Suppressor macrophage (primary cell): Measurements from ENCODE around the gene ITGA3.
"Not testable (repeated sequence)": the region's sequence is repeated elsewhere in the genome, so short reads cannot be mapped to it uniquely, and the experiment has no call there.

Experiments
- DNase-seq, 4 experiments: peaks; one replicate each; pipeline ENCODE4 v3.0.0-alpha.2; 2020 to 2022

The ITGA3 gene

DNA sequence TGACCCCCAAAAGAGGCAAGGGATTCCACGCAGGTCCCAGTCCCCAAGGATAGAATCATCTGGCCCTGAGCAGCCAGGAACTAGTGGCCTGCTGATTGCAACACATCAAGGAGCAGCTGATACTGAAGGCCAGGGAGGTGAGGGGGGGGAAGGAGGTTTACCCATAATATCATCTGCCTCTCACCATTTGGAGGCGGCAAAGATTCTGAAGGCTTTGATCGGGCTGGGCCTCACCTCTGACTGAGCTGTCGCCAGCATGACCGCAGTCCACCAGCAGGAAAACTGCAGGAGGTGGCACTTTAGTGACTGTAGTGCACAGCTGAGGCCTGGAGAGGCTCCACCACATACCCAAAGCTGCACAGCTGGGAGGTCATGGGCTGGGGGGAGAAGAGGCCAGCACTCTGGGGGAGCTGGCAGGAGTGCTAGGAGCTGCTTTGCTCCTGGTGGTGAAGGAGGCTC, 20.5 kb upstream of the ITGA3 start:
- DNase-seq = peak in 3 of 4 experiments; percentile 18 to 54 (median 51)

DNA sequence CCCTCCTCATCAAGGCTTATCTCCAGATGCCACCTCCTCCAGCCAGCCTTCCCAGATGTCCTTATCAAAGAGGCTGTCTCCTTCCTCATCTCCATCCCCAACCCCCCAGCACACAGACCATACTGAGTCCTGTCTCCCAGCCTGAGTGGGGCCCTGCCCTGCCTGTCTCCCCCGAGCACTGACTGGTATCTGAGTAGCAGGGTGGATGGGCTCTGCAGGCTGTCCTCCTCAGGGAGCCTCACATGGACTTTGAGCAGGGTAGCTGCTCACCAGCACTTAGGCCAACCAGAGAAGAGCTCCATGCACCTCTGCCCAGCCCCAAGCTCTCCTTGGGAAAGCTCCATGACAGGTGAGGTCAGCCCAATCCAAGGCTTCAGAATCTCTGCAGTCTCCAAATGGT, 20.0 kb upstream of the ITGA3 start:
- DNase-seq = no peak

DNA sequence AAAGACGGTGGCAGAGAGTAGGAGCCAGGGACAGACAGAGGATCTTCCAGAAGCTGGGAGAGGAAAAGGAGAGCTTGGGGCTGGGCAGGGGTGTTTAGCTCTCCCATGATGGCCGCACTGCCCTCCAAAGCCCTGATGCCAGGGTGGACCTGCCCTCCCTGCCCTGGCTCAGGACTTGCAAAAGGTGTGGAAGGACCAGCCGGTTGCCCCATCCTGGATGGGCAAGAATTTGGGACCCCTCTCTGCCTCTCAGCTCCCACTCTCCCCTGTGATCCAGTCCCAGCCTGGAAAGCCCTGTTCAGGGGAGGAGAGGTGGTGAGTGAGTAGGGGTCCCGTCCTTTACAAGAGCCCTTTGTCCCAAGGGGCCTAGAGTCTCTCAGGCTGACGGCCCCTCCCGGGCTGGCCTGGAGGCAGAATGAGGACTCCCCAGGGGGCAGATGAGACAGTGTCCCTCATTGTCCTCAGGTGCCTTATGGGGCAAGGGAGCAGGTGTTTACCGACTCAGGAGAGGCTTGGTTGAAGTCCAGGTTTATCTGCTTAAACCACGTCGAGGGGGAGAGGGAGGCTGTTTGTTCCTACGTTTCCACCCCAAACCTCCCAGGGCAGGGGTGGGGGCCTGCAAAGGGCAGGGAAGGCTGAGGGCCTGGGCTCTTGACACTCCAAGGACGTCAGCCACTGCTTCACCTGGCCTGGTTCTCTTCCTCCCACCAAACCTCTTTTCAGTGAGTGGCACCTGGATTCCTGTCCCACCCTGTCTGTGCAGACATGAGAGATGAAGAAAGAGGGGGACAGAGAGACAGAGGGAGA, 19.3 kb upstream of the ITGA3 start:
- no peak for DNase-seq

DNA sequence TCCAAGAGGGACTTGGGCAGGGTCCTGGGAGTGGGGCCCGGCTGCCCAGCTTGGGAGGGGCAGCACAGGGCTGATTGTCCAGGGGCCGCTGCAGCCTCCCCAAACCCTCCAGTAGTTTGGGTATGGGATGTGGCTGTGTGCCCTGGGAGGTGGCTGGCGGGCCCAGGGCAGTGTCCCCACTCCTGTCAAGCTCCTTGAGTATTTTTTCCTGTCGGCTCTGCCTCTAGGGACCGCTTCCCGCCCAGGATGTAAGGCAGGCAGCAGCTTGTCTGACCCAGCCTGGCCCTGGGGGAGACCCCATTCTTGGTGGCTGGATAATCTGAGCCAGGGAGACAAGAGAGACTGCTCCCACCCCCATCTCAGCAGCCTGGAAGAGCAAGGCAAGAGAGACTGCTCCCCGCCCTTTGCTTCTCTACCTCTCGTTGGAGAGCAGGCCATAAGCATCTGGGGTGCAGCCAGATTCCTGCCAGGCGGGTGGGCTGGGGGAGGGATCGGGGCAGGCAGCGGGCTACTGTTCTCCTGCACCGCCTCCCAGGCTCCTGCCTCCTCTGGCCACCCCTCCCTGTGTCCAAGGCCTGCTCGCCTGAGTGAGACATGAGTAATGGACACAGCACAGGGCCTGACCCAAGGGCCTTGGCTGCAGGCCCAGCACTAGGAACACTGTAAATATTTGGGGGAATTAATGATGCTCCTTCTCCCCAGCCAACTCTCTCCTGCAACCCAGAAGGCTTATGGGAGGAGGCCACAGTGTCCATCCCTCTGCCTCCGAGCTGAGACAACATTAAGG, 18.4 kb upstream of the ITGA3 start:
- no peak for DNase-seq

DNA sequence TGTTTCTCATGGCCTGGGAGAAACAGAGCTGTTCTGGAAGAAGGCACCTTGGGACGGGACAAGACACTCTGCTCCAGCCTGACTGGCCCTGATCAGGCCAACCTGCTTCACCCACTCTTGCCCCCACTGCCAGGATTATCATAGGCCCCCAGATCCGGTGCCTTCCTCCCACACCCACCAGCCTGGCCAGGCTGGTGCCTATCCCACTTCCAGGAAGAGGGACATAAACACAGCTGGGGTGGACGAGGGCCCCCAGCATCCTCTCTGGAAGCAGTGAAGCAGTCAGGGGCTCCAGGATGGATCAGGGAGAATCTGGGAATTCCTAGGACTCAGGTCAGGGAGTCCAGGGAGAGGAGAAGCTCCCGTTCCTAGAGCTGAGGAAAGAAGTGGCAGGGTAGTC, 16.9 kb upstream of the ITGA3 start:
- DNase-seq = no peak

DNA sequence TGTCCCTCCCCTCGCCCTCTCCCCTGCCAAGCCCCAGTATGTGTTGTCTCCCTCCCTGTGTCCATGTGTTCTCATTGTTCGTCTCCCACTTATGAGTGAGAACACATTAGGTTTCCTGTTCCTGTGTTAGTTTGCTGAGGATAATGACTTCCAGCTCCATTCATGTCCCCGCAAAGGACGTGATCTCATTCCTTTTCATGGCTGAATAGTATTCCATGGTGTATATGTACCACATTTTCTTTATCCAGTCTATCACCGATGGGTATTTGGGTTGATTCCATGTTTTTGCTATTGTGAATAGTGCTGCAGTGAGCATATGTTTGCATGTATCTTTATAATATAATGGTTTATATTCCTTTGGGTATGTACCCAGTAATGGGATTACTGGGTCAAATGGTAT, 15.4 kb upstream of the ITGA3 start:
- not testable (repeated sequence) for DNase-seq

DNA sequence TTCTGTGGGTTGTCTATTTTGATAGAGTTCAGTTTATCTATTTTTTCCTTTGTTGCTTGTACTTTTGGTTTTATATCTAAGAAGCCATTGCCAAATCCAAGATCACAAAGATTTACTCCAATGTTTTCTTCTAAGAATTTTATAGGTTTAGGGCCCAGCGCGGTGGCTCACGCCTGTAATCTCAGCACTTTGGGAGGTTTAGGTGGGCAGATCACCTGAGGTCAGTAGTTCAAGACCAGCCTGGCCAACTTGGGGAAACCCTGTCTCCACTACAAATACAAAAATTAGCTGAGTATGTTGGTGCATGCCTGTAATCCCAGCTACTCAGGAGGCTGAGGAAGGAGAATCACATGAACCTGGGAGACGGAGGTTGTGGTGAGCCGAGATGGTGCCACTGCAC, 13.7 kb upstream of the ITGA3 start:
- DNase-seq = no peak

DNA sequence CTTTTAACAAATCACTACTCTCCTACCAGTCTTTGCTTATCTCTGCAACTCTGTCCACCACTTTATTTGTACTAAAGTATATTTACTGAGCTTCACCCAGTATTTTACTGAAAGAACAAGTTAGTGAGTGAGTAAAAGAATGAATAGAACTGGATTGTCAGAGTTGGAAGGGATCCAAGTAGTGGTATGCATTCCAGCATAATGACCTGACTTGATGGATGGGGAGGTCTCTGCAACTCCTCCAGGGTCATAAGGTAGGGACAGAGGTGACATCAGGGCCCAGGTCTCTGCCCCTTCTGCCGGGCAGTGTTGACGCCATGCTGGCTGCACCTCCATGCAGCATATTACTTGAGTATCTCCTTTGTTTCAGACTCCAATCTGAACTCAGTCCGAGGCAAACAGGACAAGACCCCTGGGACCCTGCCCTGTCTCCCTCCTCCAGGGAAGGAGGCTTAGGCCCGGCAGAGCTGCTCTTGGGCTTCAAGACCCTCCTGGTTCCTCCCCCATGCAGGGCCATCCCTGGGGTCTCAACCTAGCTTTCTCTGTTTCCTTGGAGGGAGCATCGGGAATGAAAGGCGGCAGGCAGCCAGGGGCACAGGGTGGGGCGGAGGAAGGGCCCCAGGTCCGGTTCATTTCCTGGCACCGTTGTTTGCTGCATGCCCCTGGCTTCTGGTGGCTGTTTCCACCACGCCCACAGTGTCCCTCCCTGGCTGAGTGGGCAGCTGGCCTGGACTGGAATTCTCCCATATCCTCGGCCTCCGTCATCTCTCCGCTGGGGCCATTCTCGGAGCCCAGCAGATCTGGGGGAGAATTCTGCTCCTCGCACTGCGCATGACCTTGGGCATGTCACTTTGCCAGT, 12.4 kb upstream of the ITGA3 start:
- no peak for DNase-seq

DNA sequence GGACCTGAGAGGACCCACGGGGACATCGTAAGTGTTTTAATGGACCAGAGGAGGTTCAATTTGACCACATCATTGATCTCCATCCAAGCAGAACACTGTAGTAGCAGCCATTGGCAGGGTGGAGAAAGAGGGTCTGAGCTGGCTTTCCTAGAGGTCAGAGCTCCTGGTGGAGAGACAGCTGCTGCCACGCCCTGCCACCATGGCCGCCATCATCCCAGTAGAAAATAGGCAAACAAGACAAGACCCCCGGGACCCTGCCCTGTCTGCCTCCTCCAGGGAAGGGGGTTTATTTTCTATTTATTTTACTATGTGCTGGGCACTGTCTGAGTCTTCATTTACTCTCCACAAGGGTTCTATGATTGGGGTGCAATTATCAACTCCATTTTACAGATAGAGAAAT, 11.4 kb upstream of the ITGA3 start:
- no peak for DNase-seq

DNA sequence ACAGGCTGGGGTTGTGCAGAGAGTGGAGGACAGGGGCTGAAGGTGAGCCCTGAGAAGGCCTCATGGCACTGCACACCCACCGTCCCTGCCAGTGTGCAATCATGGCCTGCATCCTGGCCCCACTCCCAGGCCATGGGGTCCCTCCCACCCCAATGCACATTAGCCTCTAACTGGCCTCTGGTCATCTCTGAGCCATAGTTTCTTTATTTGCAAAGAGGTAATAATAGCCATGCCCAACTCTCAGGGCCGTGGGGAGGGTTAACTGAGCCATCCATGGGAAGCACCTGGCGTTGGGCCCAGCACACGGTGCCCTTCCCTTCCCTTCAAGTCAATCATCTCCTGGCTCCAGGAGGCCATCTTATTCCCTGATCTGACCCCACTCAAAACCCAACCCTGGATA, 10.8 kb upstream of the ITGA3 start:
- DNase-seq = no peak

DNA sequence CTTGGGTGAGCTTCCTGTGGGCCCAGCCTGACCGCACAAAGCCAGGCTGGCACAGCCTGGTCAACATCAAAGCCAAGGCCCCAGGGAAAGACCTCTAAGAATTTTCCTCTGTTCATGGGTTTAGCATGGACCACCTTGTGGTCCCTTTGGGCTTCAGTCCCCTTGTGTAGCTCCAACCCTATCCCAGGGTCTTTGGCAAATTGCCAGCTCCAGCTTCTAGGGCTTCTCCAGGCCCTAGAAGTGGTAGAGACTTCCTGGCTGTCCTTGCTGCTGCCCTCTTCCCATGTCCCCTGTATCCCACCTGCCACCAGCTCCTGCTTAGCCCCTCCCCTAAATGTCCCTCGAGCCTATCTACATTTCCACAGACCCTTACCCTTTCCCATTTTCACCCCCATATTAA, 9.7 kb upstream of the ITGA3 start:
- no peak for DNase-seq

DNA sequence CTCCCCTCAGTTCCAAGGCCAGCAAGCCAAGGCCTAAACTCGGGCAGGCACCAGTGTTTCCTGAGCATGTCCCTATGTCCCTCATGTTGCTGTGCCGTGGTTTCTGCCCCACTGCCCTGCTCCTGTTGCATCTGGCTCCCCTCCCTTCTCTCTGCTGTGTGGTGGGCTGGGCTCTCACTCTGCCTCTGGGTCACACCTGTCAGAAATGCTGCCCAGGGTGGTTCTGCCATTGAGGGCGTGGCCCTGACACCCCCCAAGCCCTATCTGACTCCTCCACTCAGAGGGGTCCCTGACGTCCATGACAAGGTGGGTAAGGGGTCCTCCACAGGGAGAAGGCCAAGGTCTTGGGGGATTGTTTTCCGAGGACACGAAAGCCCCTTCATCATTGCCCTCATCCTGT, 9.2 kb upstream of the ITGA3 start:
- no peak for DNase-seq

DNA sequence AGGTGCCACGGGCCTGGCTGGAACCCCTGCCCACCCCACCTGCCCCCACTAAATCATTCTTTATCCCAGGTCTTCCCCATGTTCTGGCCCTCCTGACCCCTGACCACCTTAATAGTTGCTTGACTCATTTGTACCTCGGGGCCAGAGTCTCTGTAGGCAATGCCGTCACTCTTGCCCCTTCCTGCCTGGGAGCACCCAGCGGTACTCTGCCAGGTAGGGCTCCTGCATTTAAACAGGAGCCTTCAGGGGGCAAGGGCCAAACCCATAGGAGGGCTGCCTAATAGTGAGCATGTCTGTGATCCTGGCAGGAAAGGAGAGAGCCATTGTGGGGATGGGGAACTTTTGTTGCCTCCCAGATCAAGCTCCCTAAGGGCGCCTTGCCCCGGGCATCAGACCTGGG, 8.8 kb upstream of the ITGA3 start:
- DNase-seq = no peak

DNA sequence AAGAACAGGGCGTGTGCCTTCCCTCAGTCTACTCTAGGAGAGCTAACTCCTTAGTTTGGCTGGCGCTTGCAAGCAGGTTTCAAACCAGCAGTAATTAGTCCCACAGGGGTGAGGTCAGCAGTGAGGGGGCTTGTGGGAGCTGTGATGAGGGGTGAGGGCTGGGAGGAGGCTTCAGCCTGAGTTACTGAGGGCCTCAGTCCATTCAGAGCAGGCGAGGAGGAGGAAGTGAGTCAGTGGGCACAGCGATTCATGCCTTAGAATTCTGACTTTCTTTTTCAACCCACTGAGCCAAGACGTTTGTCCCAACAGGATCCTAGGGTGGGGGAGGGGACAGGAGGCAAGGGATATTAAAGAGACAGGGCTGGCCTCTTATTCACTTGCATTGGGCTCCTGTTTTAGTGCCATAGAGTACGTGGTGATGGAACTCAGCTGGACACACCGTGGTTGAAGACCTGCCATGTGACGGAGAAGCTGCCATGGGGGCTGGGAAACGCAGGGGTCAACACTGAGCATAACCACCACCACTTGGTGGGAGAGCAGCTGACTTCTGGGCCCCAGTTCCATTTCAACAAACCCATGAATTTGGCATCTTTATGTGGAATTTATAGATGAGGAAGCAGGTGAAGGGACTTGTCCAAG, 8.3 kb upstream of the ITGA3 start:
- peak; percentile 40 to 70 (median 48) for DNase-seq

DNA sequence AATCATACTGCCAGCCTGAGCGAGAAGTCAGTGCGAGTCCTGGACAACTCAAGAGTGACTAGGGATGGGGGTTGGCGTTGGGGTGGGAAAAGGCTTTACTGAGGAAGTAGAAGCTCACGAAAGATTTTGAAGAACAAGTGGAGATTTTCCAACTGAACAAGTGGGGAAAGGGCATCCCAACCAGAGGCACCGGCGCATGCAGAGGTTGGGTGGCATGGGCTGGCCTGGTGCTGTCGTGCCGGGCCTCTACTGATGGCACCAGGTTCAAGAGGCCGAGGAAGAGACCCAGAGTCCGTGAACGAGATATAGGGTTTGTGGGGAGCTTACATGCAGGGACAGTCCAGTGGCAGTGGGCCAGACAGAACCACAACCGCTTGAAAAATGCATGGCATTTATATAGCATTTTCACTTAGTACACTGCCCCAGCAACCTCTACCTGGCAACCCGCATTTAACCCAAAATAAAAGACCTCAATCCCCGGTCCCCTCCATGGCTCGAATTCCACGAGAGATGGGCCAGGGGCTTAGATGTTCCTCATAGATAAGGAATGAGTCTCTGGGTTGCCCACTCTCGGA, 7.7 kb upstream of the ITGA3 start:
- no peak for DNase-seq

DNA sequence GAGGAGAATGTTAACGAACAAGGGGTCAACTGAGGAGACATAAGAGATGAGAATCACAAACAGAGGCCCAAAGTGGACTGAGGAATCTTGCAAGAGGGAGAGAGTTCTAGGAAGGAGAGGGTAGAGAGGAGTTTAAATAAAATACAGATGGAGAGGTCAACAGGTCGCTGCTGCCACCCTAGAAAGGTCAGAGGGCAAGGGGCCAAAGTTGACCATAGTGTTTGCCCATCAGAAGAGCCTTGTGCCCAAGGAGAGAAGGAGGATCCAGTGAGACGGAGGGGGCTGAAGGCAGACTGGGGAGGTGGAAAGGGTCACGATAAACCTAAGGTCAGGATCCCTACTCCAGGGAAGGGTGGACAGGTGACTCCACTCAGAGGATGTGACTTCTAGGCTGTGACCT, 6.9 kb upstream of the ITGA3 start:
- DNase-seq = no peak

DNA sequence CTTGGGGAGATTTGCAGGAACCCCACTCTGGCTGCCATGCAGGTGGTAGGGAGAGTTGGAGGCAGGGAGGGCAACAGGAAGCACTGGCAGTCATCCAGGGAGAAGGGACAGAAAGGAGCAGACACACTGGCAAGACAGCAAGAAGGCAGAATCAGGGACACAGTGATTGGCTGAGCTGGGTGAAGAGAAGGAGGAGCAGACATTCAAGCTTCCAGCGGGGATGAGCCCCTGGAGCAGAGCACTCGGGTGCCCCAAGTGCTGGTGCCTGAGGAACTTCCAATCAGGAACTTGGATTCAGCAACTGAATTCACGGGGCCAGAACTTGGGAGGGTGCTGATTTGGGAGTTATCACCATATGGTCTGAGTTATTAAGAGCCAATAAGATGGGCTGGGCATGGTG, 6.3 kb upstream of the ITGA3 start:
- no peak for DNase-seq

DNA sequence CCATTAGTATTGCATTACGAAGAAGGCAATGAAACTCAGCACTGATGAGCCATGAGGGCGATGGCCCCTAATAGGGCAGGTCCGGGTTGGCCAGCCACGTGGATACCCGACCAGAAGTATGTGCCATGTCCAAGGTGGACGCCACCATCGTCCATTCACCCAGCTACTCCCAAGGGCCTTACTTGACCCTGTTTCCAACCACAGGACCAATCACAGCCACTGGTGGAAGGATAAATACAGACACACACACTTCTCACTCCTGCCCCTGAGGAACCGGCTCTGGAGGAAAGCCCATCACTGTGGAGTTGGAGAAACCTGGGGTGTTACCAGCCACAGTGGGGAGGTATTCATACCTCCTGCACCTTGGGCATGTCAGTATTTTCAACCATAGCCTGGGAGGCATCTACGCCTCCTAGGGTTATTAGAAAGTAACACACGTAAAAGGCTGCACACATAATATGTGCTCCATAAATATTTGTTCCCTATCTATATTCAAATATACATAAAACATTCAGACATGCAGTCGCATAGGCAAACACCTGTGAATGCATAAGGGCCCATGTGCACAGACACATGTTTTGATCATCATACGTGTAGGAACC, 5.4 kb upstream of the ITGA3 start:
- no peak for DNase-seq

DNA sequence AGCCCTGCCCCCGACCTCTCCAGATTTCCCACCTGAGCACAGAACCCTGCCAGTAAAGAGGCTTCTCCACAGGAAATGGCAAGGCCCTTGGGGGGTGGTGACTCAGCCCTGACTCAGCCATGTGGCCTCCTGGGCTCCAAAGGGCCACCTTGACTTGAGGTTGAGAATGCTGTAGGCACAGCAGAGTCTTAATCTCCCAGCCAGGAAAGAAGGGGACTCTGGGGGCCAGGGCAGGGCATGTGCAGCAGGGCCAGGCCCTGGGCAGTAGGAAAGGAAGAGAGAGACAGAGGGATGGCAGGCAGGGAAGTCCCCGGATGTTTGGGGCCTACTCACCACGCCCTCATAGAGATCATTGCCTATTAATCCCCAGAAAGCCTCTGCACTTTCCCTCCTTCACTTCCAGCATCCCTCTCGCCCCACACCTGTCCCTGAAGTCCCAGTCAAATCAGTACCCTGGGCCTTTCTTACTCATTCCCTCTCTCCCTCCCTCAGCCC, 4.8 kb upstream of the ITGA3 start:
- peak in 3 of 4 experiments; percentile 23 to 44 (median 36) for DNase-seq

DNA sequence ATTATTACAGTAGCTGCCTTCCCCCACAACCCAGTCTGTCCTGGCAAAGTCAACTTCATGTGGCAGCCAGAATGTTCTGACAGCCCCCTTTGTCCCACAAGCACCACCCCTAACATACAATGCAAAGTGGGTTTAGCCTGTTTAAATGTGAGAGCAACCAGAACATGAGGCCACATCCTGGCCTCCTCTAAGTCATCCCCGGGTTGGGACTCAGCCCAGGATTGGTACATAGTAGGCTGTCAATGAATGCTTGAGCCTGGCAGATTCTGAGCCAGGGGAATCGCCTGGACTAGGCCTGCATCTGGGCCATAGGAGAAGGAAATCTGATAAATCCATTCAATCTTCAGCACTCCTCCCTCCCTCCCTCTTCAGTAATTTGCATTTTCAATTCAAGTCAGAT, 4.3 kb upstream of the ITGA3 start:
- no peak for DNase-seq

DNA sequence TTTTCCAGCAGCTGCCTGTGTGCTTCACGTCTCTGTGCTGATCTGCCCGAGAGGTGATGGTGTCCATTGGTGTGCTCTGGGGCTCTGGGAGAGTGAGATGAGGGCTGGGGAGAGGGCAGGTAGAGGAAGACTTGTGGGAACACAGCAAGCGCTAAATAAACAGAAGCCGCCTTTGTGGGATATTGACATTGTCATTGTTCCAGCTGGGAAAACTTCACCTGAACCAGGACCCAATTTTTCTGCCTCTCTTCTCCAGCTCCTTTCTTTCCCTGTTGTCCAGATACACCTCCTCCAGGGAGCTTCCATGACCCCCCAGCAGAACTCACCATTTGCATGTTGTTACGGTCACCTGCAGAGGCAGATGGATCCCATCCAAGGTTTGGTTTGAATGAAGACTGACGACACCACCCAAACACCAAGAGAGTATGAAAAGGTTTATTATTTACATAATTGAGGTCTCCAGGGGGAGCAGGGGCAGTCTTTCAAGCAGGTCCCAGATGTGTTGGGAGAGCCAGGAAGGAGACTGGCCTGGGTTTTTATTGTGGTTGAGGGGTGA, 3.6 kb upstream of the ITGA3 start:
- no peak for DNase-seq
